ENCODE data around the gene ATP8B1.

ATP8B1 gene

GRCh38 chr18:57710226-57710625 lies 92.9 kb downstream of the ATP8B1 start:
- TF ChIP-seq JUND (IDR thresholded peaks at IDR 0.05; ENCODE audit: low read depth) = no peak
- no peak for DNase-seq (ENCODE audit: low read depth in 1 of 2, low spot score in 1 of 2)
- in situ Hi-C loops (cut with HindIII; ENCODE audit: low pct_unique_long_range_greater_than_20kb, low sequenced_read_pairs) = no loop called here

DNA sequence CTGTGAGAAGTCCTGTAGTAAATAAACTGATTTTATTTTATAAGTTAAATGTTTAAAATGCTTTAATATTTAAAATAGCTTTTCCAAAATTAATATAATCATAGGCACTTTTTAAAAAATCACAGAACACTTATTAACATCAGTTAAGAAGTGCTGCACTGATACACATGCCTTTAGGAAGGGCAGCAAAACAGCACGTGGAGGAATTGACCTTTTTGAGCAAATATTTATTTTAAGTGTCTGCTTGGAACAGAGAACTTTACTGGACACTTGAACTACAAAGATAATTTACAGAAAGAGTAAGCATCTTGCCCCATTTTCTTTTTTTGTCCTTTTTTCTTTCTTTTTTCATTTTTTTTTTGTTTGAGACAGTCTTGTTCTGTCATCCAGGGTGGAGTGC lies 93.8 kb downstream of the ATP8B1 start:
- no peak for TF ChIP-seq JUND (IDR thresholded peaks at IDR 0.05; ENCODE audit: low read depth)
- no peak for DNase-seq (ENCODE audit: low read depth in 1 of 2, low spot score in 1 of 2)
- in situ Hi-C loops (cut with HindIII; ENCODE audit: low pct_unique_long_range_greater_than_20kb, low sequenced_read_pairs) = no loop called here

- no peak for TF ChIP-seq JUND (IDR thresholded peaks at IDR 0.05; ENCODE audit: low read depth)
- in situ Hi-C loops (cut with HindIII; ENCODE audit: low pct_unique_long_range_greater_than_20kb, low sequenced_read_pairs) = no loop called here
- DNase-seq (ENCODE audit: low read depth in 1 of 2, low spot score in 1 of 2) = no peak
Observed at GRCh38 chr18:57708288-57708687, 94.8 kb downstream of the ATP8B1 start.

- TF ChIP-seq JUND (IDR thresholded peaks at IDR 0.05; ENCODE audit: low read depth) = no peak
- in situ Hi-C loops (cut with HindIII; ENCODE audit: low pct_unique_long_range_greater_than_20kb, low sequenced_read_pairs) = no loop called here
- peak in 1 of 2 experiments; percentile 87 for DNase-seq (ENCODE audit: low read depth in 1 of 2, low spot score in 1 of 2)
Observed at GRCh38 chr18:57705832-57706595, 97.1 kb downstream of the ATP8B1 start.

GRCh38 chr18:57705011-57705410 lies 98.1 kb downstream of the ATP8B1 start:
- no peak for TF ChIP-seq JUND (IDR thresholded peaks at IDR 0.05; ENCODE audit: low read depth)

DNA sequence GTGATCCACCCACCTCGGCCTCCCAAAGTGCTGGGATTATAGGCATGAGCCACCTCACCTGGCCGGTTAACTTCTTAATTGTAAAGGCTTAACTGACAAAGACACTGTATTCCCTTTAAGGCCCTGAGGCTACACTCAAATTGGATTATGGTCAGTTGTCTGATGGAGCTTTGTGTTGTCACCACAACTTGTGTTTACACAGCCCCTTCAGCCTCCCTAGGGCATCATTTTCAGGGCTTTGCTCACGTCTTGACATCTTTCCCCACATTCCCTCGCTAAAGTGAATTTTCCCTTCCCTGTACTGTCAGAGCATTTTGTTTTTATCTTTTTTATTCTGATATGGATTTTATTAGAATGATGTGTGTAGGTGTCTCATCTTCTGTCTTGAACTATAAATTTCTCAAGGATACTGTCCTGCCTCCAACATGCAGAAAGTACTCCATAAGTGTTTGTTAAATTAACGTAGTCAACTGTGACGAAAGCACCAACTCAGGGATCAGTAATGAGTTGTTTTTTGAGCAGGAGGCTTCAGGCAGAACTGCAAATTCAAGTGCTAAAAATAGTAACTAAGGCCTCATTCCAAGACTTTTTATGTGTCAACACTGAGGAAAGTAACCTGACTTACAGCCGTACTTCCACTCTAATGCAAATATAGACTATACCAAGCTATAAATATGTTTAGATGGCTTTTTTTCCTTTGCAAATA lies 104.4 kb downstream of the ATP8B1 start:
- in situ Hi-C loops (cut with HindIII; ENCODE audit: low pct_unique_long_range_greater_than_20kb, low sequenced_read_pairs) = no loop called here
- peak; percentile 13 to 74 for DNase-seq (ENCODE audit: low read depth in 1 of 2, low spot score in 1 of 2)

More at GRCh38 chr18:57705011-57705410, 98.1 kb downstream of the ATP8B1 start:
- no peak for DNase-seq (ENCODE audit: low read depth in 1 of 2, low spot score in 1 of 2)
- in situ Hi-C loops (cut with HindIII; ENCODE audit: low pct_unique_long_range_greater_than_20kb, low sequenced_read_pairs) = no loop called here

DNA sequence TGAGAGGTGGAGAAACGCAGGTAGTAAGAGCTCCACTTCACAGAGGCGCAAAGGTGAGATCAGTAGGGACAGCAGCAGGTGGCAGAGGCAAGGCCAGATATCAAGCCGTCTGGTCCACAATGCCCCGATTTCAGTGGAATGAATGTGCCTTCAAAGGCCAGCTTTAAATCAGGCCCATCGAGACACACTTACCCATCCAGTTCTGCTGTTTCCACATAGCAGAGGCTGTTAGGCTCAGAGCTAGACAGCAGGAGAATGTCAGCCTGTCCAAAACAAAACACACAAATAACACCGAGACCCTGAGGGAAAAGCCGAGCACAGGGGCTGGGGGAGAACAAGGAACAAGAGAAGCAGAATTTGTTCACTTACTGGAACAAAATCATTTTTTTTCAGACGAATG lies 105.7 kb downstream of the ATP8B1 start:
- in situ Hi-C loops (cut with HindIII; ENCODE audit: low pct_unique_long_range_greater_than_20kb, low sequenced_read_pairs) = no loop called here
- TF ChIP-seq JUND (IDR thresholded peaks at IDR 0.05; ENCODE audit: low read depth) = no peak
- DNase-seq (ENCODE audit: low read depth in 1 of 2, low spot score in 1 of 2) = no peak

More for the DNA sequence above, 104.4 kb downstream of the ATP8B1 start:
- no peak; the same call in 1 of the 2 replicates for TF ChIP-seq JUND (IDR thresholded peaks at IDR 0.05; ENCODE audit: low read depth)

- TF ChIP-seq JUND (IDR thresholded peaks at IDR 0.05; ENCODE audit: low read depth) = no peak
- no peak for DNase-seq (ENCODE audit: low read depth in 1 of 2, low spot score in 1 of 2)
- in situ Hi-C loops (cut with HindIII; ENCODE audit: low pct_unique_long_range_greater_than_20kb, low sequenced_read_pairs) = no loop called here
Observed at GRCh38 chr18:57696271-57696670, 106.8 kb downstream of the ATP8B1 start.

- in situ Hi-C loops (cut with HindIII; ENCODE audit: low pct_unique_long_range_greater_than_20kb, low sequenced_read_pairs) = no loop called here
- TF ChIP-seq JUND (IDR thresholded peaks at IDR 0.05; ENCODE audit: low read depth) = no peak
- no peak for DNase-seq (ENCODE audit: low read depth in 1 of 2, low spot score in 1 of 2)
Observed at GRCh38 chr18:57691363-57691762, 111.8 kb downstream of the ATP8B1 start.

DNA sequence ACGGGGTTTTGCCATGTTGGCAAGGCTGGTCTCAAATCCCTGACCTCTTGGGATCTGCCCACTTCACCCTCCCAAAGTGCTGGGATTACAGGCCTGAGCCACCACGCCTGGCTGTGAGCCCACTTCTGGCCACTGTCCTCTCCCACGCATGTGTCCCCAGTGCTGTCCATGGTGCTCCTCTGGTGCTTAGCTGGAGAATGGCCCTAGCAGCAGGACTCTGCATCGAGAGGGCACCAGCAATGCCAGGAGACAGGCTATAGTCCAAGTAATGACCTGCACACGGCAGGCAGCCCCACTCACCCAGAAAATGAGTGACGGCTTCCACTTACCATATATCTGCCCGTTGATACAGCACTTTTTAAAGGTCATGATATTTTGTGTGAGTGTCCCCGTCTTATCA lies 115.1 kb downstream of the ATP8B1 start:
- no peak for DNase-seq (ENCODE audit: low read depth in 1 of 2, low spot score in 1 of 2)
- in situ Hi-C loops (cut with HindIII; ENCODE audit: low pct_unique_long_range_greater_than_20kb, low sequenced_read_pairs) = no loop called here
- no peak for TF ChIP-seq JUND (IDR thresholded peaks at IDR 0.05; ENCODE audit: low read depth)

- in situ Hi-C loops (cut with HindIII; ENCODE audit: low pct_unique_long_range_greater_than_20kb, low sequenced_read_pairs) = no loop called here
- TF ChIP-seq JUND (IDR thresholded peaks at IDR 0.05; ENCODE audit: low read depth) = no peak
- DNase-seq (ENCODE audit: low read depth in 1 of 2, low spot score in 1 of 2) = no peak
Observed at GRCh38 chr18:57683470-57683869, 119.6 kb downstream of the ATP8B1 start.

DNA sequence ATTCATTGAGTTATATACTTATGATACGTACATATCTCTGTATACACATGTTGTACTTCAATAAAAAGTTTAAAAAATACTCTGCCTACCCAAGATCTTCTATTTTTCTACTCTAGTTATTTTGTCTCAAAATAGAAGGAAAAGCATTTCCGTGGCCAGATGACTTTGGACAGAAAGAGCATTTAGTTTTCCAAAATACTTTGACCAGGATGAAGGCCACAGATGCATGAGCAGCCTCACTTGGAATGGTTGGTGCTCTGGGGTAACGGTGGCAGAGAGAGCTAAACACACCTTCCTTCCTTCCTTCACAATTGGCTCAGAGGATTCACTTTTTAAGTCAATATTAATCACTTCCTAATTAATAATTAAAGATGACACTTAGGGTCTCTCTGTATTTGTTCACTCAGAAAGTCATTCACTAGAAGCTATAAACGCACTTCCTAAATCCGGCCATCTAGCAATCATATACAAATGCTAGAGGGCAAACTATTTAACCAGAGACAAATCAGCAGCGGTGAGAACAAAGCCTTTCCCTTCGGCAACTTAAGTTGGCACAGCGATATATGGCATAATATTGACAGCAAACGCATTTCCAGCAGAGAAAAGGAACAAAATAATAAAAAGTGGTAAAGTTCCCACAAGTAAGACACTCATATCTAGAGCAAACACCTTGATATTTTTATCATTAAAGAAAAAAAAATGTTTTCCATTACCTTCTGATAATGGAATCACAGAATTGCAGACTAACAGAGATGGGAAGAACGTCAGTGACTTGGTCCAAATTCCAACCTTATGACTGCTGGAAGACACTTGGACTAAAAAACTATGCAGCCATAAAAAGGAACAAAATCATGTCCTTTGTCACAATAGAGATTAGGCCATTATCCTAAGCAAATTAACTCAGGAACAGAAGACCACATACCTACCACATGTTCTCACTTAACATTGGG lies 125.6 kb downstream of the ATP8B1 start:
- in situ Hi-C loops (cut with HindIII; ENCODE audit: low pct_unique_long_range_greater_than_20kb, low sequenced_read_pairs) = no loop called here
- TF ChIP-seq JUND (IDR thresholded peaks at IDR 0.05; ENCODE audit: low read depth) = no peak
- DNase-seq (ENCODE audit: low read depth in 1 of 2, low spot score in 1 of 2) = no peak

All from T47D (cell line).